Left colon (tissue), 2 donors: ENCODE measurements around the gene DUSP15. TPM values are rescaled to one million over a fixed set of nuclear protein-coding genes. Genes with fewer than 3 reads are reported as not detected.
"Not testable (repeated sequence)": the region's sequence is repeated elsewhere in the genome, so short reads cannot be mapped to it uniquely, and the experiment has no call there.

Experiments
- ATAC-seq: fragments of 200-7000 bp; cut with Tn5 transposase; one replicate; pipeline ENCODE4 v1.9.1; 2020; ENCODE audit warnings: mild to moderate bottlenecking, moderate library complexity
- DNase-seq, 2 donors: peaks; one replicate each; pipeline ENCODE4 v3.0.0-alpha.2; 2020
- intact Hi-C, 2 donors: fragments of 100-400 bp; cut with DNase I in 1 of 2; cut with micrococcal nuclease in 1 of 2; formaldehyde crosslinking; loops; one replicate each; pipeline versions ENCODE4 v1.11.2 to v1.14.0; 2022; cut with DNase I, micrococcal nuclease
- total RNA-seq, 2 donors: library from RNA; stranded (reverse); fragmentation: NEBNext Ultra II Directional; extraction: Animal tissue kit (Norgen Biotek cat#: 25700); gene quantifications; one replicate each; pipeline ENCODE4 v1.2.1, GENCODE V29; 2021
- donor health status: DM: no; HTN: no; CAD: no.
- donor health status: DM: yes; HTN: yes; CAD: no.

Gene DUSP15
- total RNA-seq, 2 donors from 2014 or later, result 0.27 to 0.78 TPM

GRCh38 chr20:31814142-31814541 lies 56.2 kb downstream of the DUSP15 start:
- DNase-seq, intact Hi-C loops, ATAC-seq: not testable (repeated sequence)

GRCh38 chr20:31813611-31814010 lies 56.7 kb downstream of the DUSP15 start:
- intact Hi-C loops, result no loop called here
- DNase-seq (no peak), ATAC-seq (no peak)

GRCh38 chr20:31811796-31812728 lies 58.3 kb downstream of the DUSP15 start:
- intact Hi-C loops, result no loop called here
- no peak for DNase-seq
- no peak for ATAC-seq

GRCh38 chr20:31811198-31811597 lies 59.1 kb downstream of the DUSP15 start:
- intact Hi-C loops, result no loop called here
- no peak for ATAC-seq
- DNase-seq, result no peak

Other genes starting within 250 kb of the DUSP15 start
- gene COX4I2, start 232.6 kb downstream of the DUSP15 start, total RNA-seq, result under 1 TPM in 1 of 2 donors, not detected in 1; 0.67 TPM
- gene BCL2L1, start 147.7 kb downstream of the DUSP15 start, total RNA-seq, result 10 to 100 TPM; 84.8 to 89.0 TPM
- 10 to 100 TPM in 1 of 2 donors, 1 to 10 TPM in 1; 7.4 to 15.8 TPM for gene TPX2, start 131.2 kb downstream of the DUSP15 start, total RNA-seq
- under 1 TPM in 1 of 2 donors, not detected in 1; 0.08 TPM for gene MYLK2, start 51.2 kb downstream of the DUSP15 start, total RNA-seq
- under 1 TPM; 0.45 to 0.52 TPM for gene FOXS1, start 24.9 kb downstream of the DUSP15 start, total RNA-seq
- gene TTLL9, start 107 bp upstream of the DUSP15 start, total RNA-seq, result under 1 TPM in 1 of 2 donors, not detected in 1; 0.14 TPM
- 1 to 10 TPM; 7.3 to 8.0 TPM for gene PDRG1, start 81.5 kb upstream of the DUSP15 start, total RNA-seq
- under 1 TPM; 0.06 to 0.11 TPM for gene XKR7, start 97.6 kb upstream of the DUSP15 start, total RNA-seq
- gene CCM2L, start 139.9 kb upstream of the DUSP15 start, total RNA-seq, result 1 to 10 TPM; 1.7 to 2.0 TPM
- gene HCK, start 181.7 kb upstream of the DUSP15 start, total RNA-seq, result 1 to 10 TPM; 5.5 to 9.7 TPM
- gene TM9SF4, start 239.2 kb upstream of the DUSP15 start, total RNA-seq, result 10 to 100 TPM; 62.2 to 78.5 TPM